OCI-LY7 (cell line): ENCODE results near the gene CPLANE1. TPM values are rescaled to one million over a fixed set of nuclear protein-coding genes. Genes with fewer than 3 reads are reported as not detected.

Source experiments
- BruUV-seq: library from RNA; stranded (reverse); fragments of 400-500 nt; replicated peaks from 2 replicates; lab custom pipeline; 2021; lab: Mats Ljungman, UMichigan
- CTCF ChIA-PET: fragments of 300-600 bp; sonication (Branson Sonifier 250); formaldehyde crosslinking; loops from one replicate; lab custom pipeline; 2022; ENCODE audit warnings: antibody characterized with exemption; ENCODE audit not compliant: unreplicated experiment; lab: Charles Lee
- POLR2A ChIA-PET: fragments of 300-600 bp; sonication (Branson Sonifier 250); formaldehyde crosslinking; loops from one replicate; lab custom pipeline; 2022; ENCODE audit warnings: antibody characterized with exemption; lab: Charles Lee
- DNase-seq: peaks from one replicate; pipeline ENCODE4 v3.0.0-alpha.2; 2015; ENCODE audit warnings: low spot score
- H2AFZ ChIP-seq: fragments of 200-600 bp; sonication (generic), shearing (Covaris generic); 2 replicates; pipeline ENCODE4 v1.6.1; 2014; ENCODE audit warnings: mild to moderate bottlenecking, antibody characterized with exemption, low read length, moderate library complexity
- H3K27ac ChIP-seq: fragments of 200-600 bp; sonication (generic); 2 replicates; pipeline ENCODE4 v1.5.1; 2014; ENCODE audit warnings: mixed run types, low read depth, mild to moderate bottlenecking, moderate library complexity, low read length, inconsistent platforms; ENCODE audit not compliant: poor library complexity, severe bottlenecking
- H3K36me3 ChIP-seq: fragments of 200-600 bp; sonication (generic); 2 replicates; pipeline ENCODE4 v1.6.1; 2014; ENCODE audit warnings: mild to moderate bottlenecking, antibody characterized with exemption, low read length, moderate library complexity, mixed read lengths; ENCODE audit not compliant: insufficient read depth
- H3K4me1 ChIP-seq: fragments of 200-600 bp; sonication (generic); 2 replicates; pipeline ENCODE4 v1.5.1; 2014; ENCODE audit warnings: mild to moderate bottlenecking, low read length; ENCODE audit not compliant: insufficient read depth, poor library complexity, severe bottlenecking
- H3K4me2 ChIP-seq: fragments of 200-600 bp; sonication (generic); 2 replicates; pipeline ENCODE4 v1.6.1; 2014; ENCODE audit warnings: mild to moderate bottlenecking, low read length
- H3K4me3 ChIP-seq: fragments of 200-600 bp; sonication (generic); 2 replicates; pipeline ENCODE4 v1.5.1; 2014; ENCODE audit warnings: mild to moderate bottlenecking, low read depth, low read length; ENCODE audit not compliant: poor library complexity, severe bottlenecking
- H3K79me2 ChIP-seq: fragments of 200-600 bp; sonication (generic); 2 replicates; pipeline ENCODE4 v1.6.1; 2016; ENCODE audit warnings: low read depth, mild to moderate bottlenecking, low read length, moderate library complexity, mixed read lengths; ENCODE audit not compliant: insufficient read depth
- H3K9me2 ChIP-seq: fragments of 200-600 bp; sonication (generic); 2 replicates; pipeline ENCODE4 v1.6.1; 2016; ENCODE audit warnings: mild to moderate bottlenecking, low read length, mixed read lengths; ENCODE audit not compliant: insufficient read depth
- H3K9me3 ChIP-seq: fragments of 200-600 bp; sonication (generic); 2 replicates; pipeline ENCODE4 v1.6.1; 2014; ENCODE audit warnings: mild to moderate bottlenecking, mixed run types, low read length, mixed read lengths
- H4K20me1 ChIP-seq: fragments of 200-600 bp; sonication (generic); 2 replicates; pipeline ENCODE4 v1.6.1; 2014; ENCODE audit warnings: mild to moderate bottlenecking, antibody characterized with exemption, low read length, moderate library complexity, mixed read lengths; ENCODE audit not compliant: insufficient read depth
- CTCF ChIP-seq: fragments of 200-600 bp; sonication (generic); conservative IDR thresholded peaks from 2 replicates; pipeline ENCODE4 v1.5.1; 2014; ENCODE audit warnings: mild to moderate bottlenecking, antibody characterized with exemption, low read length, moderate library complexity, mixed read lengths
- EZH2phosphoT487 ChIP-seq: fragments of 200-600 bp; sonication (generic); IDR thresholded peaks from 2 replicates; pipeline ENCODE4 v1.6.1; 2018; ENCODE audit warnings: low read depth, borderline replicate concordance, mild to moderate bottlenecking, mixed run types, antibody characterized with exemption, low read length, moderate library complexity, mixed read lengths
- intact Hi-C: fragments of 100-400 bp; cut with micrococcal nuclease; formaldehyde crosslinking; loops from one replicate; pipeline ENCODE4 v1.10.0; 2022; ENCODE audit not compliant: unreplicated experiment
- total RNA-seq, 2 experiments: library from RNA; depleted of rRNA in 1 of 2; stranded (reverse); fragments of >200 nt in 1 of 2; shearing (Covaris generic) in 1 of 2; gene quantifications; 2 replicates each; pipeline ENCODE4 v1.2.3, GENCODE V29; 2014 to 2022

CPLANE1 gene
- total RNA-seq, 2 experiments from 2014 or later: 0.21 TPM; not detected in 1

- TF ChIP-seq CTCF (no peak), EZH2phosphoT487 (no peak)
- BruUV-seq: no TSS peak
- Histone ChIP-seq H3K36me3 (no peaks in the 10 kb centered on the region), H3K9me2 (no peaks in the 10 kb centered on the region), H3K4me3 (no peak overlapping the region), H3K9me3 (no peaks in the 10 kb centered on the region), H3K27ac (no peak overlapping the region), H3K4me2 (peak overlapping the region; percentile 22; the same call in 1 of the 2 replicates), H3K4me1 (peaks cover 9% of the 10 kb centered on the region), H2AFZ (no peak overlapping the region), H3K79me2 (no peaks in the 10 kb centered on the region), H4K20me1 (no peaks in the 10 kb centered on the region)
- CTCF ChIA-PET: no interaction called here
- intact Hi-C loops: no loop called here
- peak; percentile 68 for DNase-seq
- POLR2A ChIA-PET: interaction anchor here (0.8 kb wide), 1 partner anchor 83 kb away, joined by 3 read pairs; no protein-coding TSS in a partner anchor
These were observed 64.3 kb downstream of the CPLANE1 start for GRCh38 chr5:37184748-37185364.

- ChIA-PET POLR2A (no interaction called here), CTCF (no interaction called here)
- Histone ChIP-seq H3K4me2 (no peak overlapping the region), H3K9me2 (no peaks in the 10 kb centered on the region), H3K9me3 (no peaks in the 10 kb centered on the region), H3K4me3 (no peak overlapping the region), H3K4me1 (peaks cover 9% of the 10 kb centered on the region), H4K20me1 (no peaks in the 10 kb centered on the region), H3K27ac (no peak overlapping the region), H3K36me3 (no peaks in the 10 kb centered on the region), H3K79me2 (no peaks in the 10 kb centered on the region), H2AFZ (no peak overlapping the region)
- no TSS peak for BruUV-seq
- TF ChIP-seq CTCF (no peak), EZH2phosphoT487 (no peak)
- no peak for DNase-seq
- intact Hi-C loops: no loop called here
These were observed 66.5 kb downstream of the CPLANE1 start for GRCh38 chr5:37182667-37183066.

GRCh38 chr5:37174928-37175327 is 74.2 kb downstream of the CPLANE1 start:
- TF ChIP-seq EZH2phosphoT487 (no peak), CTCF (no peak)
- intact Hi-C loops: no loop called here
- DNase-seq: no peak
- H3K36me3 ChIP-seq: no peaks in the 10 kb centered on the region
- ChIA-PET CTCF (no interaction called here), POLR2A (no interaction called here)
- H3K4me1 ChIP-seq: no peaks in the 10 kb centered on the region
- no peaks in the 10 kb centered on the region for H4K20me1 ChIP-seq
- no peak overlapping the region for H3K27ac ChIP-seq
- H3K4me2 ChIP-seq: no peak overlapping the region
- BruUV-seq: no TSS peak
- no peak overlapping the region for H2AFZ ChIP-seq
- H3K4me3 ChIP-seq: no peak overlapping the region
- H3K9me3 ChIP-seq: no peaks in the 10 kb centered on the region
- H3K9me2 ChIP-seq: no peaks in the 10 kb centered on the region
- no peaks in the 10 kb centered on the region for H3K79me2 ChIP-seq
